Measurements from ENCODE around the gene EPC1. TPM values are rescaled to one million over a fixed set of nuclear protein-coding genes. Genes with fewer than 3 reads are reported as not detected.

The EPC1 gene
- total and polyA plus RNA-seq, 9 donors, result 31.8 to 52.9 (median 41.1) TPM

- Histone ChIP-seq H3K27me3 (no peaks in the 10 kb centered on the region), H3K4me3 (no peak overlapping the region), H3K36me3 (no peaks in the 10 kb centered on the region), H3K27ac (no peak overlapping the region), H3K4me1 (ENCODE audit: insufficient read depth) (peaks cover 7% of the 10 kb centered on the region), H3K9me3 (no peaks in the 10 kb centered on the region)
- no peak for DNase-seq
- TF ChIP-seq, protein P1, sequence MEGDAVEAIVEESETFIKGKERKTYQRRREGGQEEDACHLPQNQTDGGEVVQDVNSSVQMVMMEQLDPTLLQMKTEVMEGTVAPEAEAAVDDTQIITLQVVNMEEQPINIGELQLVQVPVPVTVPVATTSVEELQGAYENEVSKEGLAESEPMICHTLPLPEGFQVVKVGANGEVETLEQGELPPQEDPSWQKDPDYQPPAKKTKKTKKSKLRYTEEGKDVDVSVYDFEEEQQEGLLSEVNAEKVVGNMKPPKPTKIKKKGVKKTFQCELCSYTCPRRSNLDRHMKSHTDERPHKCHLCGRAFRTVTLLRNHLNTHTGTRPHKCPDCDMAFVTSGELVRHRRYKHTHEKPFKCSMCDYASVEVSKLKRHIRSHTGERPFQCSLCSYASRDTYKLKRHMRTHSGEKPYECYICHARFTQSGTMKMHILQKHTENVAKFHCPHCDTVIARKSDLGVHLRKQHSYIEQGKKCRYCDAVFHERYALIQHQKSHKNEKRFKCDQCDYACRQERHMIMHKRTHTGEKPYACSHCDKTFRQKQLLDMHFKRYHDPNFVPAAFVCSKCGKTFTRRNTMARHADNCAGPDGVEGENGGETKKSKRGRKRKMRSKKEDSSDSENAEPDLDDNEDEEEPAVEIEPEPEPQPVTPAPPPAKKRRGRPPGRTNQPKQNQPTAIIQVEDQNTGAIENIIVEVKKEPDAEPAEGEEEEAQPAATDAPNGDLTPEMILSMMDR (IDR thresholded peaks at IDR 0.05), result no peak
- TF ChIP-seq POLR2A (IDR thresholded peaks at IDR 0.05) (no peak), EP300 (IDR thresholded peaks at IDR 0.05) (no peak)
- 78 to 80% (median 79%) methylated on average over 4 of the region's 4 CpGs for WGBS, 3 donors
- intact Hi-C loops (cut with DNase I), result no loop called here
Measured at GRCh38 chr10:32318476-32318896, 28.5 kb downstream of the EPC1 start.

DNA sequence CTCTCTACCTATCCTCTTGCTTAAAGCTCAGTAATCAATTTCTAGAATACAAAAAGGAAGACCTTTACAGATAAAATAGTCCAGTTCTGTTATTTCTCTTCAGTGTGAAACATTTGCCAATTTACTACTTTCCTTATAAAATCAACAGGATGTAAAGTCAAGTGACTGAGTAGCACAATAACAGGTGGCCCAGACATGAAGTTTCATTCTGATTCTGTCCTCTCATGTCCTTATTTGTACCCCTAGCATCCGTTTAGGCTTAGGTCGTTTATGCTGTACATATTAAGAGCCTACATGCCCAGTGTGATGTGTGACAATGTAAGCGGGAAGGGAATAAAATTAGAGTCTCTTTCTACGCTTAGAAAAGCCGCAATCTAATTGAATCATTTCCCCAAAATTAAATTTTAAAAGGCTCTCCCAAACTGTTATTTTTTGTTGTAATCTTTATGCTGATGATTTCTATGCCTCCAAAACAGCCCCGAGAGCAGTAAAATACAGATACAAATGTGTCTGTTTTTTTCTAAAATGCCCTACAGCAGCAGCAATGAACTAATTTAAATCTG, 29.1 kb downstream of the EPC1 start:
- WGBS, 3 donors, result 69 to 71% (median 69%) methylated on average over 6 of the region's 6 CpGs
- H3K27ac ChIP-seq, result no peak overlapping the region
- TF ChIP-seq POLR2A (IDR thresholded peaks at IDR 0.05), result no peak
- TF ChIP-seq, protein P1 (IDR thresholded peaks at IDR 0.05), result no peak
- H3K4me3 ChIP-seq, result no peak overlapping the region
- intact Hi-C loops (cut with DNase I), result no loop called here
- H3K4me1 ChIP-seq (ENCODE audit: insufficient read depth), result peaks cover 7% of the 10 kb centered on the region
- H3K9me3 ChIP-seq, result no peaks in the 10 kb centered on the region
- no peak for DNase-seq
- no peaks in the 10 kb centered on the region for H3K36me3 ChIP-seq
- no peaks in the 10 kb centered on the region for H3K27me3 ChIP-seq

DNA sequence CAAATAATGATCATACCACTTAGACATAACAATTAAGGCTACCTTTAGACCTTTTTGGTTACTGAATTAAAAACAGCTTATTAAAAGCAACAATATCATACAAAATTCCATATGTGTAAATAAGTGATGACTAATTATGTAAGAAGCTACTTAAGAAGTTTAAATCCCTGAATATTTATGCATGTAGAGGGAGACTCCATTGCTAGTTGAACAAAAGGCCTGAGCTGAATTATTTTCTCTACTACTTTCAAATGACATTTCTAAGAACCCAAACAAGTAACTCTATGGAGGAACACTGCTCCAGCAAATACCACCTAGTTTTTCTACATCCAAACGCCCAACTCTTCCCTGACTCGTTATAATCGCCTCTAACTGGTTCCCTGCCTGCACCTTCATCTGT, 31.5 kb downstream of the EPC1 start:
- intact Hi-C loops (cut with DNase I), result no loop called here
- Histone ChIP-seq H3K36me3 (no peaks in the 10 kb centered on the region), H3K9me3 (no peaks in the 10 kb centered on the region), H3K4me3 (no peak overlapping the region), H3K27me3 (no peaks in the 10 kb centered on the region), H3K4me1 (ENCODE audit: insufficient read depth) (peaks cover 6% of the 10 kb centered on the region), H3K27ac (no peak overlapping the region)
- no peak for TF ChIP-seq EP300 (IDR thresholded peaks at IDR 0.05)
- TF ChIP-seq POLR2A (IDR thresholded peaks at IDR 0.05), result no peak
- TF ChIP-seq, protein P1 (IDR thresholded peaks at IDR 0.05), result no peak
- no peak for DNase-seq
- WGBS, 3 donors, result 30 to 52% (median 33%) methylated on average over 3 of the region's 3 CpGs

DNA sequence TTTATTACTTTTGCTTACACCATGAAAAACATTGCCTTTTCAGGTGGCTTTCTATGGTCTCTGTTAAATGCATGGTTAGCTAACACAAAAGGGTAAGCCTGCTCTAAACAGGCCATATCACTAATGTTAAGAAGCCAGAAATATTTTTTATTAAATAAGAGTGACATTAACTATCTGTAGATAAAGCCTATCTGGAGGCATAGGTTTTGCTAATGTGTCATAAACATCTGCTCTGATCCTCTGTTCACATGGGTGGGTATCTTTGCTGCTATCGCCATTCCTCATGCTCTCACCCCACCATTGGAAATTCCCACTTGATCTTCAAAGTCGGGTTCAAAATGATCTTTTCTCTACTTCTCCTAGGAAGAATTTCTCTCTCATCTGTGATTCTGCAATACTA, 32.4 kb downstream of the EPC1 start:
- intact Hi-C loops (cut with DNase I), result no loop called here
- H3K4me1 ChIP-seq (ENCODE audit: insufficient read depth), result peaks cover 6% of the 10 kb centered on the region

More for the DNA sequence above, 32.4 kb downstream of the EPC1 start:
- DNase-seq, result no peak
- Histone ChIP-seq H3K4me3 (no peak overlapping the region), H3K36me3 (no peaks in the 10 kb centered on the region), H3K9me3 (no peaks in the 10 kb centered on the region), H3K27me3 (no peaks in the 10 kb centered on the region), H3K27ac (no peak overlapping the region)
- TF ChIP-seq, protein P1 (IDR thresholded peaks at IDR 0.05), result no peak
- no peak for TF ChIP-seq POLR2A (IDR thresholded peaks at IDR 0.05)
- WGBS, 3 donors, result 53 to 74% (median 69%) methylated on average over 2 of the region's 2 CpGs

All from ovary (tissue), 9 donors.